MCF 10A (cell line): ENCODE measurements around the gene SUN5. TPM values are rescaled to one million over a fixed set of nuclear protein-coding genes. Genes with fewer than 3 reads are reported as not detected.

Experiments used
- BruUV-seq: library from RNA; stranded (reverse); fragments of 400-500 nt; replicated peaks from 2 replicates; lab custom pipeline; 2021; lab: Mats Ljungman, UMichigan
- CTCF ChIA-PET: fragments of 300-600 bp; sonication (Branson Sonifier 250); formaldehyde crosslinking; extraction: SDS; loops from one replicate; lab custom pipeline; 2021; ENCODE audit warnings: antibody characterized with exemption, inconsistent platforms; lab: Yijun Ruan, JAX
- POLR2A ChIA-PET: fragments of 300-600, 350-650 bp; sonication (Branson Sonifier 250); formaldehyde crosslinking; extraction: SDS; loops from one replicate; lab custom pipeline; 2020; ENCODE audit warnings: antibody characterized with exemption, inconsistent platforms; lab: Yijun Ruan, JAX
- DNase-seq: peaks from one replicate; pipeline ENCODE4 v3.0.0-alpha.2; 2018; ENCODE audit not compliant: unreplicated experiment
- H3K27ac Mint-ChIP-seq: one replicate; pipeline ENCODE4 v1.8.0; 2022; ENCODE audit warnings: mild to moderate bottlenecking, low read depth, mixed read lengths; ENCODE audit not compliant: unreplicated experiment
- H3K27me3 Mint-ChIP-seq: one replicate; pipeline ENCODE4 v1.8.0; 2022; ENCODE audit warnings: mixed read lengths; ENCODE audit not compliant: insufficient read depth, unreplicated experiment
- H3K36me3 Mint-ChIP-seq: one replicate; pipeline ENCODE4 v1.8.0; 2022; ENCODE audit warnings: mild to moderate bottlenecking, moderate library complexity, mixed read lengths; ENCODE audit not compliant: insufficient read depth, unreplicated experiment
- H3K4me1 Mint-ChIP-seq: one replicate; pipeline ENCODE4 v1.8.0; 2022; ENCODE audit warnings: mixed read lengths; ENCODE audit not compliant: insufficient read depth, unreplicated experiment
- H3K4me3 Mint-ChIP-seq: one replicate; pipeline ENCODE4 v1.8.0; 2022; ENCODE audit warnings: mild to moderate bottlenecking, moderate library complexity, mixed read lengths; ENCODE audit not compliant: unreplicated experiment
- H3K9me3 Mint-ChIP-seq: one replicate; pipeline ENCODE4 v1.8.0; 2022; ENCODE audit warnings: mixed read lengths; ENCODE audit not compliant: unreplicated experiment
- CTCF ChIP-seq: fragments of 200-600 bp; IDR thresholded peaks from one replicate; pipeline ENCODE4 v1.8.0; 2022; ENCODE audit warnings: antibody characterized with exemption, mild to moderate bottlenecking; ENCODE audit not compliant: unreplicated experiment
- intact Hi-C: fragments of 100-400 bp; cut with micrococcal nuclease; formaldehyde crosslinking; loops from 2 replicates; pipeline ENCODE4 v1.14.1; 2022
- total RNA-seq: library from RNA; stranded (reverse); gene quantifications from 2 replicates; pipeline ENCODE4 v1.2.3, GENCODE V29; 2022

Gene SUN5
- total RNA-seq, 1 experiment from 2014 or later = not detected

GRCh38 chr20:32970115-32970972 lies 33.9 kb downstream of the SUN5 start:
- intact Hi-C loops = no loop called here

GRCh38 chr20:32969356-32970114 lies 34.7 kb downstream of the SUN5 start:
- CTCF ChIA-PET = no interaction called here
- Mint-ChIP-seq H3K27ac (no peak overlapping the region), H3K4me3 (no peak overlapping the region), H3K36me3 (no peaks in the 10 kb centered on the region), H3K27me3 (peaks cover 11% of the 10 kb centered on the region), H3K4me1 (no peaks in the 10 kb centered on the region), H3K9me3 (no peaks in the 10 kb centered on the region)
- intact Hi-C loops = no loop called here
- TF ChIP-seq CTCF = no peak
- DNase-seq = no peak
- POLR2A ChIA-PET = no interaction called here
- no TSS peak for BruUV-seq

More at GRCh38 chr20:32970115-32970972, 33.9 kb downstream of the SUN5 start:
- H3K27me3 Mint-ChIP-seq = peaks cover 3% of the 10 kb centered on the region
- no TSS peak for BruUV-seq
- H3K36me3 Mint-ChIP-seq = no peaks in the 10 kb centered on the region
- DNase-seq = no peak
- H3K4me1 Mint-ChIP-seq = no peaks in the 10 kb centered on the region
- ChIA-PET CTCF (interaction anchor here (0.6 kb wide), 1 partner anchor 235 kb away, joined by 3 read pairs; no protein-coding TSS in a partner anchor), POLR2A (no interaction called here)
- H3K27ac Mint-ChIP-seq = no peak overlapping the region
- H3K4me3 Mint-ChIP-seq = no peak overlapping the region
- TF ChIP-seq CTCF = no peak
- H3K9me3 Mint-ChIP-seq = no peaks in the 10 kb centered on the region

- H3K4me3 Mint-ChIP-seq = no peak overlapping the region
- H3K9me3 Mint-ChIP-seq = no peaks in the 10 kb centered on the region
- peaks cover 20% of the 10 kb centered on the region for H3K27me3 Mint-ChIP-seq
- no peak overlapping the region for H3K27ac Mint-ChIP-seq
- TF ChIP-seq CTCF = no peak
- BruUV-seq = no TSS peak
- ChIA-PET CTCF (interaction anchor here (0.5 kb wide), 1 partner anchor 186 kb away, joined by 3 read pairs; no protein-coding TSS in a partner anchor), POLR2A (interaction anchor here (0.6 kb wide), 1 partner anchor 11 kb away, joined by 4 read pairs; no protein-coding TSS in a partner anchor)
- H3K4me1 Mint-ChIP-seq = no peaks in the 10 kb centered on the region
- intact Hi-C loops = no loop called here
- no peaks in the 10 kb centered on the region for H3K36me3 Mint-ChIP-seq
- DNase-seq = no peak
Measured at GRCh38 chr20:32968478-32969241, 35.6 kb downstream of the SUN5 start.
